HG02588 (cell line): Measurements from ENCODE around the gene FAM219B.

Source experiments
- ATAC-seq: cut with Tn5 transposase; IDR thresholded peaks from one replicate; pipeline ENCODE4 v1.9.1; 2021; ENCODE audit warnings: mild to moderate bottlenecking, moderate library complexity; ENCODE audit not compliant: unreplicated experiment

FAM219B gene

GRCh38 chr15:74851960-74852359 is 54.7 kb downstream of the FAM219B start:
- ATAC-seq, result no peak

DNA sequence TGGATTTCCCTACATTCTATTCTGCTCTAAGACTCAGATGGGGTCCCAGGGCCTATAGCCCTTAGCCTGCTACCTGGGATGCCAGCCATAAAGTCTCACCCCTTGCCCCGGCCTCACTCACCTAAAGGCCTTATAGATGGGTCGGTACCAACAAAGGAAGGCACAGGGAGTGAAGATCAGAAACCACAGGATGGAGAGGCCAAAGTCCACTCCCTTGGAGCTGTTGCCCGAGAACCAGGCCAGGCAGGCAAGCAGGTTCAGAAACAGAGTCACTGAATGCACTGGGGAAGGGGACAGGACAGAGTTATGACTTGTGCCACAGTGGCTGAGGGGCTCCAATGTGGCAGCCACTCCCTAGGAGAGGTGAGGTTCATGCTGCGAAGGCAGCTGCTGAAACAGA is 56.3 kb downstream of the FAM219B start:
- no peak for ATAC-seq
